CD4-positive, alpha-beta T cell treated with Interleukin-4 for 1 hour (primary cell): ENCODE measurements around the gene INAVA.
"Not testable (repeated sequence)": the region's sequence is repeated elsewhere in the genome, so short reads cannot be mapped to it uniquely, and the experiment has no call there.

Experiments
- DNase-seq, 2 donors: peaks; one replicate each; pipeline ENCODE4 v3.0.0-alpha.2; 2020 to 2022

The INAVA gene

DNA sequence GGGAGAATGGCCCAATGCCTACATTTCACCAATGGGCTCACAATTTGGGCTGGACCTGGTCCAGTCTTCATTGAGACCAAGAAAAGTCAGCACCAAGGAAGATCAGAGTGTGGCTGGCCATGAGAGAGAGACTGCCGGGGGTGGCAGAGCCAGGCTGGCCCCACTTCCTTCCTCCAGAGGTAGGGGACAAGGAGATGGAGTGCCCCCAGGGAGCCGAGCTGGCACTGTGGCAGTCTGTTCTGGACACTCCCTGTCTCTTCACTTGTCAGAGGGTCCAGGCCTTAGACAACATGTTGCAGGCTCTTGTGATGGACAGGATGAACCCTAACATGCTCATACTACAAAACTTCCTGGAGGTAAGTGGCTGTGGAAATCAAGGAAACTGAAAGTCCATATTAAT is 27.7 kb downstream of the INAVA start:
- DNase-seq = no peak

DNA sequence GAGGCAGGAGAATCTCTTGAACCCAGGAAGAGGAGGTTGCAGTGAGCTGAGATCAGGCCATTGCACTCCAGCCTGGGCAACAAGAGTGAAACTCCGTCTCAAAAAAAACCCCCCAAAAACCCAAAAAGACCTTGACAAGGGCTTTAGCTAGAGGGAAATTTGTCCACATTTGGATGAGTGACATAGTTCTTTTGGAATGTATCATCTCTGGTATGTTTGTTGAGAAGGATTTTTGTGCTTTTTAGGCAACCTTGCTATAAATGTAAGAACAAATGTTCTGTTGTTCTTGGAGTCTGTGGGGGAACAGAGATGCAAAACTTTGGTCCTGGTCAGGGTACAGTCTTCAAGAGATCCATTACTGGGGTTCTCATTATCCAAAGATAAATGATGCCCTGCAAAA is 28.9 kb downstream of the INAVA start:
- no peak for DNase-seq

- no peak for DNase-seq
Observed at GRCh38 chr1:200925831-200926230, 31.1 kb downstream of the INAVA start.

GRCh38 chr1:200929530-200930278 is 35.0 kb downstream of the INAVA start:
- no peak for DNase-seq

DNA sequence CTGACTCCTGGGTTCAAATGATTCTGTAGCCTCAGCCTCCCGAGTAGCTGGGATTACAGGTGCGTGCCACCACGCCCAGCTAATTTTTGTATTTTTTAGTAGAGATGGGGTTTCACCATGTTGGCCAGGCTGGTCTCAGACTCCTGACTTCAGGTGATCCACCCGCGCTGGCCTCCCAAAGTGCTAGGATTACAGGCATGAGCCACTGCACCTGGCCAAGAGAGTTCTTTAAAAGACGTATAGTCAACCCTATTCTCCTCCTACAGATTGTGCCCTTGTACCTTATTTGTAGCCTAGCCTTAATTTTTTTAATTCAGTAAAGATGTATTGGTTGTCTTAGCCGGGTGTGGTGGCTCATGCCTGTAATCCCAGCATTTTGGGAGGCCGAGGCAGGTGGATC is 35.6 kb downstream of the INAVA start:
- DNase-seq = not testable (repeated sequence)

GRCh38 chr1:200931776-200932175 is 37.1 kb downstream of the INAVA start:
- no peak for DNase-seq

DNA sequence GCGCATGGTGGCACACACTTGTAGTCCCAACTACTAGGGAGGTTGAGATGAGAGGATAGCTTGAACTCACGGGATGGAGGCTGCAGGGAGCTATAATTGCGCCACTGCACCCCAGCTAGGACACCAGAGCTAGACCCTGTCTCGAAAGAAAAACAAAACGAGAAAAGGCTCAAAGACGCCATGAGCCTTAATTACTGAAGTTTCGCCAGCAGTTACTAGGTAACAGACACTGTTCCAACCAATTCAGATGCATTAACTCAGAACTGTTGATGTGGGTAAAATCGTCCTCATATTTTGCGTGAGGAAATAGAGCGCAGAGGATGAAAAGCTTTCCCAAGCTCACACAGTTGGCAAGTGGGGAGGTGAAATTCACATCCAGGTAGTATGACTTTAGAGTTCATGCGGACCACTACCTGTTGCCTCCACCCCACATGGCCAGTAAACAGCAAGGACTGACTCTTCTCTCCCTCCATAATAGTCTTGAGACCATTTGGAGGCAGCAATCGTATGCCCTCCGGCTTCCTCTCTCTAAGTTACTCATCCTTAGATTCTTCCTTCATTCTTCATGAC is 40.1 kb downstream of the INAVA start:
- DNase-seq = no peak

GRCh38 chr1:200935286-200935962 is 40.7 kb downstream of the INAVA start:
- DNase-seq = not testable (repeated sequence)

- peak; percentile 15 to 39 for DNase-seq
Observed at GRCh38 chr1:200938955-200939354, 44.3 kb downstream of the INAVA start.

- DNase-seq = no peak
Observed at GRCh38 chr1:200945111-200945510, 50.4 kb downstream of the INAVA start.

GRCh38 chr1:200947059-200947566 is 52.4 kb downstream of the INAVA start:
- DNase-seq = no peak

DNA sequence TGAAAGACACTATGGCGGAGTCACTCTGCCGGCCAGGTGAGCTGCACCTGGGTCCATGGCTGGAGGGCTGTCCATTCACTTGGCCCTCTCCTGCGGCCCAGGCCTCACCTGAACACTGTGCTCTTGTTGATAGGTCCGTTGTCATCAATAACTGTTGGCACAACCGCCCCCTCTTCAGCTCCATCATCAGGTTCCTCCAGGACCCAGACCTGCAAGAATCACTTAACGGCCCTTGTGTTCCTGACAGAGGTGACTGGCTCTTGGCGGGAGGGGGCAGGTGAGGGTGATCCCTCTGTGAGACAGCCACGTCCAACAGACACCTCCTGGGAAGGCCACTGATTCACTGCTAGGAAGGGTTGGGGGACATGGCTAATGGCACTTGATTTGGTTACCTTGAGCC is 54.9 kb downstream of the INAVA start:
- DNase-seq = no peak

DNA sequence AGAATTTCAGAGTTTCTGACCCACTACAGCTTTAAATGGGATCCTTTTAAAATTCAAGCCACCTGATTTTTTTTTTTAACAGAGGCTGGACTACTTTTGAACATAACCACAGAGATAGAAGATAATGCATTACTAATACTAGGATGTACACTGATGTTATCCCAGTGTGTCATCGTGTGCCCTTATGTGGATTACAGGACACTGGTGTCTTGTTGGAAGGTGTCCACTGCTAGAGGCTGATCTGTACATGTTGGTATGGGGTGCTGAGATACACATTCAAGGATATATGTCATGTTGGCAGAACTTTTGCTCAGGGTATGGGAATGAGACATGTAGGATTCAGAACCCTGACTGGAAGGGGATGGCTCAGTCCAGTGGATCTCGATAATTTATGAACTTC is 56.3 kb downstream of the INAVA start:
- DNase-seq = no peak

- DNase-seq = no peak
Observed at GRCh38 chr1:200954434-200954833, 59.7 kb downstream of the INAVA start.

DNA sequence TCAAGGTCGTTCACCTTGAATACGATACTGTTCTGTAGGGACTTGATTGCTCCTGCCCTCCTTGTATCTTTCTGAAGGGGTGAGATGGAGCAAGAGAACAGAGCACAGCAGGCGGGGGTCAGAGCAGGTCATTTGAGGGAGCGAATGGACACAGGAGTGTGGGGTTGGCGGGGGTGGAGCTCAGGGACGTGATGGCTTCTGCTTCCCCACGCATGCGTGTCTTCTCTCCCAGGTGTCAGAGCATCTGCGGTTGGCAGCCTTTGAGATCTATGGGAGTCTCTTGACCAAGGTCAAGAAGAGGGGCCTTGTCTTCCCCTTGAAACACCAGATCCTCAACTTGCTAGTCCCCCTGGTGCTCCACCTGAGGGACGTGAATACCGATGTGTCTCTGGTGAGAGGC is 63.9 kb downstream of the INAVA start:
- no peak for DNase-seq

DNA sequence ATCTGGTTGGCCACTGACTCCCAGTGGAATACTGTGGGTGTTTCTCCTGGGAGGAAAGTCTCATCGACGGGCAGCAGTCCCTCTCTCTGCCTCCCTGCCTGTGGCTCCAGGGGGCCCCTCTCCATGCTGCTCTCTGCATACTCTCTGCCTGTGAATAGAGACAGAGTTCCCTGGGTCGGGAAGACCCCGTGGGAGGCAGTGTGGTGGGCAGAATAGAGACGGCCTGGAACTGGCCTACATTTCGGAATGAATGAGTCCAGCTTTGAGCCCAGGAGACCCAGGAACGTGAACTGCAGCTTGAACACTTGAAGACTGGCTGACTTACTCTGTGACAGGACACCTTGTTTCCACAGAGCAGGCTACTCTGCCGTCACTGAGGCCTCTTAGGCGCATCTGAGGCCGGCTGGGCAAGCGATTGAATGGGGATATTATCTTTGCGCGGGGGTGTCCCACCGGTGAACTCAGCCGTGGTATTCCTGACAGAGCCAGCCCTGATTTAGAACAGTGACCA is 64.8 kb downstream of the INAVA start:
- no peak for DNase-seq

DNA sequence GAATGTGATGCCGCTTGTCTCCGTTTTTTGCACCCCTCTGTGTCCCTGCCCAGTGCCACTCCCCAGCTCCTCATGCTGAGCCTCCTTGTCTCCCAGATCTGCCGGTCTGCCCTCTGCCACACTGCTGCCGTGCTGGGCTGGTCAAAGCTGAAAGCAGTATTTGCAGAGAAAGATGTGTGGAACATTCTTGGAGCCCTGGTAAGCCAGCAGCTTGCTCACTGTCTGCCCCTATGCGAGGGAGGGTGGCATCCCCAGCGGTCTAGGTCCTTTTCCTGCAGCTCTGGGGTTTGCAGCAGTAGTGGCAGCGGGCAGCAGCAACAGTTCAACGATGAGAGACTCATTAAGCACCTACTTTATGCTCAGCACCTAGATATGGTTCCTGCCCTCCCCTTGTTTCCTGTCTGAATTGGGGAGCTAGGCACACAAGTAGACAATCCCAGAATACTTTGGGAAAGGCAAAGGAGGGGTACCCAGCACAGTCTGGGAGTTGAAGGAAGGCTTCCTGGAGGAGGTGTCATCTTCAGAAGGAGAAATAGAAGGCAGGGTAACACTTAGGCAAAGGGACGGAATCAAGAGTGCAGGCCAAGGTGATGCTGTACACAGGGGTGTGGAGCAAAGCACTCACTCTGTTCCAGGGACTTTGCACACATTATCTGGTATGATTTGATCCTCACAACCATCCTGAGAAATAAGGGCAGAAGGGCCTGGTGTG is 65.7 kb downstream of the INAVA start:
- DNase-seq = no peak

- no peak for DNase-seq
Observed at GRCh38 chr1:200960948-200961340, 66.2 kb downstream of the INAVA start.

DNA sequence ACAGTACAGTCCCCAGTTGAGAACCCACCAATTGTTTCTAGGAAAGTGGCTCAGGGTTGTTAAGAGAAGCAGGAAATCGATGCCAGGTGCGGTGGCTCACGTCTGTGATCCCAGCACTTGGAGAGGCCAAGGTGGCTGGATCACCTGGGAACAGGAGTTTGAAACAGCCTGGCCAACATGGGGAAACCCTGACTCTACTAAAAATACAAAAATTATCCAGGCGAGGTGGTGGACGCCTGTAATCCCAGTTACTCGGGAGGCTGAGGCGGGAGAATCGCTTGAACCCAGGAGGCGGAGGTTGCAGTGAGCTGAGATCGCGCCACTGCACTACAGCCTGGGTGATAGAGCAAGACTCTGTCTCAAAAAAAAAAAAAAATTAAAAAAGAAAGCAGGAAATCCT is 67.5 kb downstream of the INAVA start:
- DNase-seq = not testable (repeated sequence)

- DNase-seq = no peak
Observed at GRCh38 chr1:200962631-200963030, 67.9 kb downstream of the INAVA start.

- DNase-seq = no peak
Observed at GRCh38 chr1:200963076-200963475, 68.4 kb downstream of the INAVA start.

DNA sequence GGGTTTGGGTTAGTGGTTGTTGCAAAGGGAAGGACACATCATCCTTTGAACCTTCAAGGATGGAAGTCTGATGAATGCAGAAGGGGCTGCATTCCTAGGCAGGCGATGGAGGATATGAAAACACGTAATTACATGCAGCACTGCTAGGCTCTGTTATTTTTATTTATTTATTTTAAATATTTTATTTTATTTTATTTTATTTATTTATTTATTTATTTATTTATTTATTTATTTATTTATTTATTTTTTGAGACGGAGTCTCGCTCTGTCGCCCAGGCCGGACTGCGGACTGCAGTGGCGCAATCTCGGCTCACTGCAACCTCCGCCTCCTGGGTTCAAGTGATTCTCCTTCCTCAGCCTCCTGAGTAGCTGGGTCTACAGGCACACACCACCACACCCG is 69.2 kb downstream of the INAVA start:
- not testable (repeated sequence) for DNase-seq
